Measurements from ENCODE around the gene GPR176. TPM values are rescaled to one million over a fixed set of nuclear protein-coding genes. Genes with fewer than 3 reads are reported as not detected.

Gene GPR176
- total RNA-seq, 4 donors from 2014 or later = 4.3 to 15.0 (median 7.9) TPM

- peak; percentile 80 to 84 for DNase-seq
- Histone ChIP-seq H3K27me3 (no peaks in the 10 kb centered on the region), H3K4me3 (replicated peaks in 1 of 3) (peak overlapping the region; percentile 63 to 89 (median 67)), H3K4me1 (peaks cover 5 to 11% of the 10 kb centered on the region in 2 donors), H3K36me3 (no peaks in the 10 kb centered on the region), H3K27ac (peak overlapping the region; percentile 36 to 80 (median 69)), H3K9me3 (no peaks in the 10 kb centered on the region)
- WGBS, 2 donors = 1 to 4% methylated on average over 6 to 11 of the region's 70 CpGs
- intact Hi-C loops (cut with DNase I) = no loop called here
- TF ChIP-seq POLR2A (IDR thresholded peaks at IDR 0.05) (peak in 1 of 2 donors; percentile 68), CTCF (IDR thresholded peaks at IDR 0.05) (peak in 1 of 6 experiments; percentile 9)
Measured at GRCh38 chr15:39920510-39921273, 626 bp upstream of the GPR176 start.

GRCh38 chr15:39919411-39919747, 687 bp downstream of the GPR176 start:
- Histone ChIP-seq H3K36me3 (no peaks in the 10 kb centered on the region), H3K9me3 (no peaks in the 10 kb centered on the region), H3K27ac (peak overlapping the region in 2 of 3 donors; percentile 6 to 80), H3K27me3 (no peaks in the 10 kb centered on the region), H3K4me3 (replicated peaks in 1 of 3) (peak overlapping the region; percentile 63 to 89 (median 67)), H3K4me1 (peaks cover 5 to 11% of the 10 kb centered on the region in 2 donors)
- intact Hi-C loops (cut with DNase I) = no loop called here
- DNase-seq = no peak
- 11 to 12% methylated on average over 9 to 15 of the region's 15 CpGs for WGBS, 2 donors
- TF ChIP-seq POLR2A (IDR thresholded peaks at IDR 0.05) = no peak
- TF ChIP-seq CTCF (IDR thresholded peaks at IDR 0.05) = no peak

DNA sequence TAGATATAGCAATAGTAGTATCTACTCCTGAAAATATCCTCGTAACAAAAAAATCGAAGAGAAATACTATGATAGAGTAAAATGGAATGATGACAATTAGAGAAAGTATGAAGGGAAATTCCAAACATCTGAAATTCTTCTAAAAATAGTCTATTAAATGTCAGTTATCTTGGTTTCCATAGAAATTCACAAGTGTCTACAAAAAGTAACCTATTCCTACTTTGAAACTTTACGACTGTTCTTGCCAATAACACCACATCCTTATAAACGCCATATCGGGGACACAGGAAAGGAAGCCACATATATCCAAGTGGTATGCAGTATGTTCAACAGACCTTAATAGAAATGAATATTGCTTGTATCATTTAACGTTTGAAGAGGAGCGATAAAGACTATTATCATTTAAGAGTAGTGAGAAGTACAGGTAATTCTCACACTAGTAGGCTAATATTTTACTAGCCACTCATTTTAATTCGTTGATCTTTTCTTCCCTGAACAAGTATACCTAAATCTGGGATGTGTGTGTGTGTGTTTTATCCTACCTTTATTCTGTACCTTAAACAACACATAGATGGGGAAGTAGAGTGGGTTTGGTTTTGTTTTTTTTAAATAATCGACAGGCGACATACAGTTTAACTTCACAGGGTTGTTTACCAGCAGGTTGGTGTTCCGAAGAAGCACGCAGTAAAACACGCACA, 1.2 kb downstream of the GPR176 start:
- Histone ChIP-seq H3K36me3 (no peaks in the 10 kb centered on the region), H3K4me3 (replicated peaks in 1 of 3) (peak overlapping the region in 1 of 3 donors; percentile 67), H3K4me1 (peaks cover 5 to 11% of the 10 kb centered on the region in 2 donors), H3K9me3 (no peaks in the 10 kb centered on the region), H3K27me3 (no peaks in the 10 kb centered on the region), H3K27ac (no peak overlapping the region)
- intact Hi-C loops (cut with DNase I) = no loop called here
- 41 to 49% methylated on average over 13 of the region's 13 CpGs for WGBS, 2 donors
- TF ChIP-seq POLR2A (IDR thresholded peaks at IDR 0.05) (no peak), CTCF (IDR thresholded peaks at IDR 0.05) (no peak)
- no peak for DNase-seq

DNA sequence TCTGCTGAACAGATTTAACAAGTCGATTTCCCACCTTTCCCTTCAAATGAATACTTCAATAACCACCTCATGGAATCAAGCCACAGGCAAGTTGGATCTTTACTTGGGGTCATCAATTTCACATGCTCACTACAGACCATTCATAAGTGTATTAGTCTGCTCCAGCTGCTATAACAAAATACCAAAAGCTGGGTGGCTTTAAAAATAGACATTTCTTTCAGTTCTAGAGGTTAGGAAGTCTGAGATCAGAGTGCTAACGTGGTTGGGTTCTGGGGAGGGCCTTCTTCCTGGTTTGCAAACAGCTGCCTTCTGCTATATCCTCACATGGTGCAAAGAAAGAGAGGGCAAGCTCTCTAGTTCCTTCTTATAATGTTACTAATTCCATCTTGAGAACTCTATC, 5.1 kb downstream of the GPR176 start:
- Histone ChIP-seq H3K36me3 (no peaks in the 10 kb centered on the region), H3K4me3 (replicated peaks in 1 of 3) (no peak overlapping the region), H3K9me3 (no peaks in the 10 kb centered on the region), H3K27ac (no peak overlapping the region), H3K27me3 (no peaks in the 10 kb centered on the region), H3K4me1 (peaks cover 5 to 11% of the 10 kb centered on the region in 2 donors)
- no peak for DNase-seq
- 83 to 95% methylated on average over 2 of the region's 2 CpGs for WGBS, 2 donors
- TF ChIP-seq CTCF (IDR thresholded peaks at IDR 0.05) = no peak
- TF ChIP-seq POLR2A (IDR thresholded peaks at IDR 0.05) = no peak
- intact Hi-C loops (cut with DNase I) = no loop called here

- 80 to 88% methylated on average over 5 of the region's 5 CpGs for WGBS, 2 donors
Measured at GRCh38 chr15:39909007-39909406, 11.1 kb downstream of the GPR176 start.

More at GRCh38 chr15:39909007-39909406, 11.1 kb downstream of the GPR176 start:
- H3K36me3 ChIP-seq = no peaks in the 10 kb centered on the region
- H3K27me3 ChIP-seq = no peaks in the 10 kb centered on the region
- TF ChIP-seq POLR2A (IDR thresholded peaks at IDR 0.05) = no peak
- TF ChIP-seq CTCF (IDR thresholded peaks at IDR 0.05) = no peak
- no peak for DNase-seq
- H3K9me3 ChIP-seq = no peaks in the 10 kb centered on the region
- H3K4me1 ChIP-seq = peaks cover 0 to 6% of the 10 kb centered on the region in 2 donors
- H3K27ac ChIP-seq = no peak overlapping the region
- intact Hi-C loops (cut with DNase I) = no loop called here
- H3K4me3 ChIP-seq (replicated peaks in 1 of 3) = no peak overlapping the region

Measured in thyroid gland (tissue), 4 donors.